Endodermal cell (in vitro differentiated cells): ENCODE results near the gene SREBF1. TPM values are rescaled to one million over a fixed set of nuclear protein-coding genes. Genes with fewer than 3 reads are reported as not detected.

Experiments
- DNase-seq: peaks from one replicate; pipeline ENCODE4 v3.0.0-alpha.2; 2017
- H3K27ac ChIP-seq: 2 replicates; pipeline ENCODE4 v1.5.1; 2013; ENCODE audit warnings: mild to moderate bottlenecking, low read depth, low read length, moderate library complexity
- H3K27me3 ChIP-seq: 2 replicates; pipeline ENCODE4 v1.6.1; 2013; ENCODE audit warnings: mild to moderate bottlenecking, low read length, moderate library complexity; ENCODE audit not compliant: insufficient read depth, control insufficient read depth, poor library complexity, severe bottlenecking
- H3K36me3 ChIP-seq: 2 replicates; pipeline ENCODE4 v1.7.0; 2013; ENCODE audit warnings: mild to moderate bottlenecking, low read length, moderate library complexity; ENCODE audit not compliant: control insufficient read depth, insufficient read depth
- H3K4me1 ChIP-seq: one replicate; pipeline ENCODE4 v1.7.0; 2013; ENCODE audit warnings: low read length; ENCODE audit not compliant: control insufficient read depth, insufficient read depth
- H3K4me3 ChIP-seq: 2 replicates; pipeline ENCODE4 v1.5.1; 2013; ENCODE audit warnings: mild to moderate bottlenecking, low read length, moderate library complexity
- H3K9ac ChIP-seq: 2 replicates; pipeline ENCODE4 v1.6.1; 2013; ENCODE audit warnings: mild to moderate bottlenecking, low read length, moderate library complexity; ENCODE audit not compliant: poor library complexity, severe bottlenecking; ENCODE audit errors: extremely low read depth
- H3K9me3 ChIP-seq: 2 replicates; pipeline ENCODE4 v1.6.1; 2013; ENCODE audit warnings: mild to moderate bottlenecking, low read length, moderate library complexity; ENCODE audit not compliant: control insufficient read depth
- H3K27ac Mint-ChIP-seq: 2 replicates; pipeline ENCODE4 v1.8.0; 2020; ENCODE audit warnings: mixed read lengths
- H3K27me3 Mint-ChIP-seq: 2 replicates; pipeline ENCODE4 v1.8.0; 2021; ENCODE audit warnings: mild to moderate bottlenecking, mixed read lengths; ENCODE audit not compliant: insufficient read depth
- H3K36me3 Mint-ChIP-seq: 2 replicates; pipeline ENCODE4 v1.8.0; 2020; ENCODE audit warnings: low read depth, mixed read lengths
- H3K4me1 Mint-ChIP-seq: 2 replicates; pipeline ENCODE4 v1.8.0; 2020; ENCODE audit warnings: mixed read lengths
- H3K4me3 Mint-ChIP-seq: 2 replicates; pipeline ENCODE4 v1.8.0; 2020; ENCODE audit warnings: mild to moderate bottlenecking, moderate library complexity, mixed read lengths
- H3K9me3 Mint-ChIP-seq: 2 replicates; pipeline ENCODE4 v1.8.0; 2020; ENCODE audit warnings: mild to moderate bottlenecking, mixed read lengths
- WGBS, 2 experiments: methylation state at CpG; one replicate each; pipeline versions ENCODE4 v1.1.5 to v1.1.7; 2013; ENCODE audit warnings: missing lambda C conversion rate in 2 of 2, mixed read lengths in 1 of 2; ENCODE audit not compliant: insufficient coverage in 1 of 2, insufficient read length in 1 of 2; 5-methylcytosine and 5-hydroxymethylcytosine counted together
- total RNA-seq, 2 donors: library from RNA; stranded (reverse); fragmentation: NEBNext Ultra II Directional in 1 of 2; extraction: Animal tissue kit (Norgen Biotek cat#: 25700) in 1 of 2; gene quantifications; 2 replicates in 1 of 2; 3 replicates in 1 of 2; pipeline ENCODE4 v1.2.1, GENCODE V29; 2021
- TF ChIP-seq, protein P1 (sequence below): fragments of 200-600 bp; sonication (generic); conservative IDR thresholded peaks from 2 replicates; pipeline ENCODE4 v1.5.0; 2021; ENCODE audit warnings: antibody characterized with exemption, mild to moderate bottlenecking

SREBF1 gene
- total RNA-seq, 2 donors from 2014 or later = 39.0 to 58.2 TPM

DNA sequence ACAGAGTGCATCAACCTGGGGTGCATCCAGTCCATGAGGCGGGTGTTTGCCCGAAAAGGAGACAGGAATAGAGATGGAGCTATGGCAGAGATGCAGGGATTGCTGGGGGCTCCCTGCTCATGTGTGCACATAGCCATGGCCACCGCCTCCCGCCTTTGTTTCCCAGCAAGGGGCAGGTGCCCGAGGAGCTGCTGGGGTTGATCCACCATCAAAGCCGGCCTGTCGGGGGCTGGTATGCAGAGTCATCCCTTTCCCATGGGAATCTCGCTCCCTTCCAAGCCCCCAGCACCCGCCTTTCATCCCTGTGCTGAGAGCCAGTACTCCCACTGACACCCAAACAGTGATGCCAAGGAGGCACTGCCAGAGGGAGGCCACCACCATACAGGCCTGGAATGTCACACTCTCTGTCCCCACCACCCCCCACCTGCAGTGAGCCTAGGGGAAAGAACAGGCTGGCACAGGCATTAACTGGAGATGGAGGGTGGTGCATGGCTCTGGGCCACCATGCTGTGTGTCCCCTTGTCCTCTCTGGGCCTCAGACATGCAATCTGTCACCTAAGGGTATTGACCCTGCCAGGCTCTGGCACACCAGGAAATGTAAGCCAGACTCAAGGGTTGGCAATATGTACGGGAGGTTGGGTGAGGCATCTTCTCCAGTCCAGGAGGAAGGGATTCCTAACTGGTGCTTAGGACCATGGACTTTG is 65.1 kb downstream of the SREBF1 start:
- peaks cover 5% of the 10 kb centered on the region for H3K4me1 Mint-ChIP-seq
- Histone ChIP-seq H3K36me3 (peaks cover 3% of the 10 kb centered on the region), H3K27ac (no peak overlapping the region), H3K27me3 (no peaks in the 10 kb centered on the region), H3K9me3 (no peaks in the 10 kb centered on the region), H3K4me1 (no peaks in the 10 kb centered on the region), H3K9ac (no peak overlapping the region), H3K4me3 (no peak overlapping the region)
- TF ChIP-seq, protein P1, sequence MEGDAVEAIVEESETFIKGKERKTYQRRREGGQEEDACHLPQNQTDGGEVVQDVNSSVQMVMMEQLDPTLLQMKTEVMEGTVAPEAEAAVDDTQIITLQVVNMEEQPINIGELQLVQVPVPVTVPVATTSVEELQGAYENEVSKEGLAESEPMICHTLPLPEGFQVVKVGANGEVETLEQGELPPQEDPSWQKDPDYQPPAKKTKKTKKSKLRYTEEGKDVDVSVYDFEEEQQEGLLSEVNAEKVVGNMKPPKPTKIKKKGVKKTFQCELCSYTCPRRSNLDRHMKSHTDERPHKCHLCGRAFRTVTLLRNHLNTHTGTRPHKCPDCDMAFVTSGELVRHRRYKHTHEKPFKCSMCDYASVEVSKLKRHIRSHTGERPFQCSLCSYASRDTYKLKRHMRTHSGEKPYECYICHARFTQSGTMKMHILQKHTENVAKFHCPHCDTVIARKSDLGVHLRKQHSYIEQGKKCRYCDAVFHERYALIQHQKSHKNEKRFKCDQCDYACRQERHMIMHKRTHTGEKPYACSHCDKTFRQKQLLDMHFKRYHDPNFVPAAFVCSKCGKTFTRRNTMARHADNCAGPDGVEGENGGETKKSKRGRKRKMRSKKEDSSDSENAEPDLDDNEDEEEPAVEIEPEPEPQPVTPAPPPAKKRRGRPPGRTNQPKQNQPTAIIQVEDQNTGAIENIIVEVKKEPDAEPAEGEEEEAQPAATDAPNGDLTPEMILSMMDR = no peak
- H3K9me3 Mint-ChIP-seq = no peaks in the 10 kb centered on the region
- no peak overlapping the region for H3K27ac Mint-ChIP-seq
- 88 to 98% methylated on average over 4 to 10 of the region's 10 CpGs for WGBS, 2 experiments
- H3K27me3 Mint-ChIP-seq = peaks cover 3% of the 10 kb centered on the region
- H3K4me3 Mint-ChIP-seq = no peak overlapping the region
- no peaks in the 10 kb centered on the region for H3K36me3 Mint-ChIP-seq
- DNase-seq = no peak

DNA sequence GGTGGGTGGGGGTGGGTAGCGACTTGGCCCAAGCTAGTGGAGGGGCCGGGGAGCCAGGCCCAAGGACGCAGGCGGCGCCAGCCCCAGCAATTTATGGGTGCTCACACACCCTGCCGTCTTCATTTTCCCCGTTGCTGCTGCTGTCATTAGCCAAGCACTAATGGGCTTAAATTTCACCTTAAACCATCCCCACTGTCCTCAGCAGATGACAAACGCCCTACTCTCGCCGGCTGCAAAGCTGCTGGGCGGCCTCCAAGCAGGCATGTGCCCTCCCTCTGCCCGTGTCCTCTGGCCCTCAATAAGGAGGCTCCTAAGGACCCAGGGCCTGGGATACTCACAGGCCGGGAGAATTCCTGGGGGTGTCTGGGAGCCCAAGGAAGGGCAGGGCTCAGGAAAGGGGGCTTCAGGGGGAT is 66.1 kb downstream of the SREBF1 start:
- H3K9me3 Mint-ChIP-seq = no peaks in the 10 kb centered on the region
- WGBS, 2 experiments = 86 to 92% methylated on average over 10 to 13 of the region's 13 CpGs
- Histone ChIP-seq H3K36me3 (peaks cover 3% of the 10 kb centered on the region), H3K27ac (no peak overlapping the region), H3K27me3 (no peaks in the 10 kb centered on the region), H3K4me1 (peaks cover 4% of the 10 kb centered on the region), H3K4me3 (no peak overlapping the region), H3K9me3 (no peaks in the 10 kb centered on the region), H3K9ac (no peak overlapping the region)
- peaks cover 3% of the 10 kb centered on the region for H3K27me3 Mint-ChIP-seq
- TF ChIP-seq, protein P1 = no peak
- peaks cover 5% of the 10 kb centered on the region for H3K4me1 Mint-ChIP-seq
- no peak overlapping the region for H3K27ac Mint-ChIP-seq
- no peaks in the 10 kb centered on the region for H3K36me3 Mint-ChIP-seq
- DNase-seq = no peak
- H3K4me3 Mint-ChIP-seq = no peak overlapping the region

DNA sequence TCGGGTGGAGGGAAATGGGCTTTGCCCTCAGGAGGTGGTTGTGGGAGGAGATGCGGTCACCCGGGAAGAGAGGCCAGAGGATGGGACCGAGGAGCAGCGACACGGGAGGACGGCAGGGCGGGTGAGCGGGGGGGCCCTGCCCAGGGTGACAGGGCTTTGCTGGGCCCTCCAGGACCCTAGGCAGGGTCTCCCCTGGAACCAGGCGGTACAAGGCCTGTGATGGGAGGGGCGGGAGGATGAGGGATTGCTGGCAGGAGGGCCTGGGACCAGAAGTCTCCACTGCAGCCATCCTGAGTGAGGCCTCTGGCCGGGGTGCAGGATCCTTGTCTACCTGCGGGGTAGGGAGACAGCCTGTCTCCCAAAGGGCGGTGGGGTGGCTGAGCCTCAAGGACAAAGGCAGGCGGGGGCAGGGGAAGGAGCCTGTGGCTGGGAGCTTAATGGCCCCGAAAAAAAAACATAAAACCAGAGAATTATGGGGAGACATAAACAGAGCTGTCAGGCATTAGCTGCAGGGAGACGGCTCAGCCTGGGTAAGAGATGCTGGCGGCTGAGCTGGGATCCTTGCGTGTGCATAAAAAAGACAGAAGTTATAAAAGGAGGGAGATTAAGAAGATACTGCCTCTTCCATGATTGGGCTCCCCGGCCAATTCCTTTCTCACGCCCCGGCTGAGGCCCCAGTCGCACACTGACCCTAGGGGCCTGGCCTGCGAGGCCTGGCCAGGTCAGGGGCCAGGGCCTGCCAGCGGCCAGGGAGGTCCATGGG is 66.7 kb downstream of the SREBF1 start:
- no peak overlapping the region for H3K4me3 Mint-ChIP-seq
- peaks cover 4% of the 10 kb centered on the region for H3K4me1 ChIP-seq
- peaks cover 3% of the 10 kb centered on the region for H3K27me3 Mint-ChIP-seq
- DNase-seq = no peak
- peaks cover 3% of the 10 kb centered on the region for H3K36me3 Mint-ChIP-seq
- TF ChIP-seq, protein P1 = peak; percentile 40
- peaks cover 3% of the 10 kb centered on the region for H3K36me3 ChIP-seq
- H3K9ac ChIP-seq = no peak overlapping the region
- H3K27ac Mint-ChIP-seq = peak overlapping the region; percentile 44
- WGBS, 2 experiments = 89 to 90% methylated on average over 15 to 25 of the region's 25 CpGs
- no peaks in the 10 kb centered on the region for H3K9me3 Mint-ChIP-seq
- no peaks in the 10 kb centered on the region for H3K9me3 ChIP-seq
- H3K4me3 ChIP-seq = no peak overlapping the region
- H3K27ac ChIP-seq = peak overlapping the region; percentile 51
- H3K27me3 ChIP-seq = no peaks in the 10 kb centered on the region
- H3K4me1 Mint-ChIP-seq = peaks cover 5% of the 10 kb centered on the region
